ENCODE data around the gene POC1A. TPM values are rescaled to one million over a fixed set of nuclear protein-coding genes. Genes with fewer than 3 reads are reported as not detected.

POC1A gene
- polyA plus RNA-seq, 1 donor (not counting 4 experiments of a cell fraction or from before 2014, with no cell fraction given): 11.5 TPM

DNA sequence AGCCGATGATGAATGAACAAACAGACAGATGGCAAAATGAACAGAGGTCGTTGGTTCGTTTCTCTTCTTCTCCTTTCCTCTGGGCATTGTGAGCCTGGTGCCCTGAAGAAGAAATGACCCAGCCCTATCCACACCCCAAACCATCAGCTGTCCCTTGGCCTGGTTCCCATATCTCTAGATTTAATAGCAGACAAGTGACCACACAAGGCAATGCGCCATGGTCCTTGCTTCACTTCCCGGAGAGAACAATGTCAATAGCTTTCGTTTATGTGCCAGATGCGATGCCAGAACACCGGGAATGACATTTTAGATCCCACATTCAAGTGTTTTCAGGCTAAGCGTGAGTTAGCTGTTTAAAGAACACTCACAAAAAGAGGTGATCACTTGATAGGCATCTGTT is 17.7 kb downstream of the POC1A start:
- DNase-seq (ENCODE audit: low read depth, low spot score) (no peak), FAIRE-seq (no peak)
- H3K9me1 ChIP-seq (ENCODE audit: control insufficient read depth, extremely low read depth, insufficient read depth, low read length): no peaks in the 10 kb centered on the region
- H3K36me3 ChIP-seq (ENCODE audit: control insufficient read depth in 2 of 2, extremely low read depth in 1 of 2, insufficient read depth in 2 of 2, low read length in 2 of 2): peaks cover 6 to 24% of the 10 kb centered on the region in 2 experiments
- H3K9me3 ChIP-seq (ENCODE audit: control insufficient read depth, low read depth, low read length): no peaks in the 10 kb centered on the region
- no peak for TF ChIP-seq EZH2 (IDR thresholded peaks at IDR 0.05; ENCODE audit: low read length)
- TF ChIP-seq, protein P1, sequence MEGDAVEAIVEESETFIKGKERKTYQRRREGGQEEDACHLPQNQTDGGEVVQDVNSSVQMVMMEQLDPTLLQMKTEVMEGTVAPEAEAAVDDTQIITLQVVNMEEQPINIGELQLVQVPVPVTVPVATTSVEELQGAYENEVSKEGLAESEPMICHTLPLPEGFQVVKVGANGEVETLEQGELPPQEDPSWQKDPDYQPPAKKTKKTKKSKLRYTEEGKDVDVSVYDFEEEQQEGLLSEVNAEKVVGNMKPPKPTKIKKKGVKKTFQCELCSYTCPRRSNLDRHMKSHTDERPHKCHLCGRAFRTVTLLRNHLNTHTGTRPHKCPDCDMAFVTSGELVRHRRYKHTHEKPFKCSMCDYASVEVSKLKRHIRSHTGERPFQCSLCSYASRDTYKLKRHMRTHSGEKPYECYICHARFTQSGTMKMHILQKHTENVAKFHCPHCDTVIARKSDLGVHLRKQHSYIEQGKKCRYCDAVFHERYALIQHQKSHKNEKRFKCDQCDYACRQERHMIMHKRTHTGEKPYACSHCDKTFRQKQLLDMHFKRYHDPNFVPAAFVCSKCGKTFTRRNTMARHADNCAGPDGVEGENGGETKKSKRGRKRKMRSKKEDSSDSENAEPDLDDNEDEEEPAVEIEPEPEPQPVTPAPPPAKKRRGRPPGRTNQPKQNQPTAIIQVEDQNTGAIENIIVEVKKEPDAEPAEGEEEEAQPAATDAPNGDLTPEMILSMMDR (optimal IDR thresholded peaks at IDR 0.05 in 1 of 3, IDR thresholded peaks at IDR 0.05 in 1 of 3, conservative IDR thresholded peaks at IDR 0.05 in 1 of 3; ENCODE audit: extremely low read depth in 1 of 3, insufficient read depth in 2 of 3, low read length in 3 of 3): no peak
- no peak overlapping the region for H3K4me2 ChIP-seq (ENCODE audit: control insufficient read depth, extremely low read depth, insufficient read depth, low read depth, low read length)
- no peaks in the 10 kb centered on the region for H4K20me1 ChIP-seq (ENCODE audit: control insufficient read depth, extremely low read depth, insufficient read depth, low read length)
- no peaks in the 10 kb centered on the region for H3K27me3 ChIP-seq (ENCODE audit: control insufficient read depth, extremely low read depth, insufficient read depth, low read length)
- H3K4me3 ChIP-seq (ENCODE audit: control insufficient read depth in 2 of 3, extremely low read depth in 1 of 3, insufficient read depth in 2 of 3, low read depth in 1 of 3, low read length in 3 of 3): no peak overlapping the region
- no peak overlapping the region for H2AFZ ChIP-seq (ENCODE audit: control insufficient read depth, low read length)
- dilution Hi-C loops (cut with MboI; ENCODE audit: extremely low pct_ligation_motif_present, low sequenced_read_pairs): no loop called here
- H3K9ac ChIP-seq (ENCODE audit: control insufficient read depth, extremely low read depth, insufficient read depth, low read length): no peak overlapping the region
- no peak overlapping the region for H3K27ac ChIP-seq (ENCODE audit: control insufficient read depth, insufficient read depth, low read length)
- H3K4me1 ChIP-seq (ENCODE audit: control insufficient read depth, extremely low read depth, insufficient read depth, low read length): no peaks in the 10 kb centered on the region
- H3K79me2 ChIP-seq (ENCODE audit: control insufficient read depth, insufficient read depth, low read length): no peaks in the 10 kb centered on the region

DNA sequence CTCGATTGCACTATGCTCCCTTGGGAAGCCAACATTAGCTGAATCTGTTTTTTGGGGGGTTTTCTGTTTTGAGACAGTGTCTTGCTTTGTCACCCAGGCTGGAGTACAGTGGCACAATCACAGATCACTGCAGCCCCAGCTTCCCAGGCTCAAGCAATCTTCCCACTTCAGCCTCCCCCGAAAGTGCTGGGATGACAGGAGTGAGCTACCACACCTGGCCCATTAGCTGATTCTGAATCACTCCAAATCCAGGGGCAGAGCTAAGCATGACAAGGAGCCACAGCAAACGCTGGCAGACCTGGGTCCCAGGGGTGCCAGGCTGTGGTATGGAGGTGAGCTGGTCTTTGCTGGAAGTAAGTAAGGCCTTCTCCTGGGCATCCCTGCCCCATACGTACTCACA is 18.9 kb downstream of the POC1A start:
- DNase-seq (ENCODE audit: low read depth, low spot score): no peak
- Histone ChIP-seq H3K27me3 (ENCODE audit: control insufficient read depth, extremely low read depth, insufficient read depth, low read length) (no peaks in the 10 kb centered on the region), H3K27ac (ENCODE audit: control insufficient read depth, insufficient read depth, low read length) (no peak overlapping the region), H3K4me1 (ENCODE audit: control insufficient read depth, extremely low read depth, insufficient read depth, low read length) (no peaks in the 10 kb centered on the region), H3K9ac (ENCODE audit: control insufficient read depth, extremely low read depth, insufficient read depth, low read length) (no peak overlapping the region), H3K4me2 (ENCODE audit: control insufficient read depth, extremely low read depth, insufficient read depth, low read depth, low read length) (no peak overlapping the region), H4K20me1 (ENCODE audit: control insufficient read depth, extremely low read depth, insufficient read depth, low read length) (no peaks in the 10 kb centered on the region), H3K4me3 (ENCODE audit: control insufficient read depth in 2 of 3, extremely low read depth in 1 of 3, insufficient read depth in 2 of 3, low read depth in 1 of 3, low read length in 3 of 3) (no peak overlapping the region), H2AFZ (ENCODE audit: control insufficient read depth, low read length) (no peak overlapping the region), H3K79me2 (ENCODE audit: control insufficient read depth, insufficient read depth, low read length) (no peaks in the 10 kb centered on the region), H3K9me1 (ENCODE audit: control insufficient read depth, extremely low read depth, insufficient read depth, low read length) (no peaks in the 10 kb centered on the region), H3K9me3 (ENCODE audit: control insufficient read depth, low read depth, low read length) (no peaks in the 10 kb centered on the region), H3K36me3 (ENCODE audit: control insufficient read depth in 2 of 2, extremely low read depth in 1 of 2, insufficient read depth in 2 of 2, low read length in 2 of 2) (peaks cover 6 to 24% of the 10 kb centered on the region in 2 experiments)
- no peak for FAIRE-seq
- TF ChIP-seq EZH2 (IDR thresholded peaks at IDR 0.05; ENCODE audit: low read length): no peak
- TF ChIP-seq, protein P1 (optimal IDR thresholded peaks at IDR 0.05 in 1 of 3, IDR thresholded peaks at IDR 0.05 in 1 of 3, conservative IDR thresholded peaks at IDR 0.05 in 1 of 3; ENCODE audit: extremely low read depth in 1 of 3, insufficient read depth in 2 of 3, low read length in 3 of 3): no peak
- dilution Hi-C loops (cut with MboI; ENCODE audit: extremely low pct_ligation_motif_present, low sequenced_read_pairs): no loop called here

Measured in keratinocyte (primary cell).